SIG-M5 (cell line): ENCODE results near the gene PCDHB10.
"Not testable (repeated sequence)": the region's sequence is repeated elsewhere in the genome, so short reads cannot be mapped to it uniquely, and the experiment has no call there.

Experiments used
- DNase-seq: peaks from one replicate; lab custom pipeline; 2025; lab: John Stamatoyannopoulos, UW

PCDHB10 gene

DNA sequence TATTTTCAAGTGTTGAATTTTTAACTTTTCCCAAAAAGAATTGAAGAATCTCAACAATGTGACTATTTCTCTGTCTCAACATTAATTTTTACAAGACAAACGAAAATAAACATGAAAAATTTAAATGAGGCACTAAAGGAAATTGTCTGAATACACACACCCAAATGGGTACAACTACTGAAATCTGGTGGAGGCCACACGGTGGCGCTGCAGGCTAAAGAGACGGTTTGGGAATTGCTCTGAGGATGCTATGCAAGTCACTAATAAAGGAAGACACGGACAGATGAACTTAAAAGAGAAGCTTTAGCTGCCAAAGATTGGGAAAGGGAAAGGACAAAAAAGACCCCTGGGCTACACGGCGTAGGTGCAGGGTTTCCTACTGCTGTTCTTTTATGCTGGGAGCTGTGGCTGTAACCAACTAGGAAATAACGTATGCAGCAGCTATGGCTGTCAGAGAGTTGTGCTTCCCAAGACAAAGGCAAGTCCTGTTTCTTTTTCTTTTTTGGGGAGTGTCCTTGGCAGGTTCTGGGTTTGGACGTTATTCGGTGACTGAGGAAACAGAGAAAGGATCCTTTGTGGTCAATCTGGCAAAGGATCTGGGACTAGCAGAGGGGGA, at the start of gene PCDHB10:
TSS of gene PCDHB10 (plus strand) at position 244 of the 616 bp plus-strand sequence. CDS start at position 444, 200 bp downstream.
- no peak for DNase-seq

DNA sequence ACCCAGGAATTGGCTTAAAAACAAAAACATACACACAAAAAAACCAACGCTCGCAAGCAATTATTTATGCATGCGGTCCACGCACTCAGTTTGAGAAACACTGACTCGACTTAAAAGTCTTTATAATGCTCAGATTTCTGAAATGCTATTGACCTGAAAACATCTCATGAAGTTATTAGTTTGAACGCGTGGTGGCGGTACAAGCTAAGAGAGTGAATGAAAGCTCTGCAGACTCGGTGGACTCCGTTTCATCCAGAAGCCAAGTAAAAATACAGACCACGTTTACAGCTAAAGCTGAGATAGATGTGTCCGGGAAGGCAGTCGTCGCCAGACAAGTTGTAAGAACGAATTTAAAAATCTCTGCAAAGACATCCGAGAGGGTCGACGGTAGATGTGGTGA, 42.3 kb upstream of the PCDHB10 start, which contains the start of gene PCDHB6:
TSS of gene PCDHB6 (plus strand) at position 246 of the 400 bp plus-strand sequence. CDS start 201 bp downstream, outside the sequence.
- DNase-seq: no peak

DNA sequence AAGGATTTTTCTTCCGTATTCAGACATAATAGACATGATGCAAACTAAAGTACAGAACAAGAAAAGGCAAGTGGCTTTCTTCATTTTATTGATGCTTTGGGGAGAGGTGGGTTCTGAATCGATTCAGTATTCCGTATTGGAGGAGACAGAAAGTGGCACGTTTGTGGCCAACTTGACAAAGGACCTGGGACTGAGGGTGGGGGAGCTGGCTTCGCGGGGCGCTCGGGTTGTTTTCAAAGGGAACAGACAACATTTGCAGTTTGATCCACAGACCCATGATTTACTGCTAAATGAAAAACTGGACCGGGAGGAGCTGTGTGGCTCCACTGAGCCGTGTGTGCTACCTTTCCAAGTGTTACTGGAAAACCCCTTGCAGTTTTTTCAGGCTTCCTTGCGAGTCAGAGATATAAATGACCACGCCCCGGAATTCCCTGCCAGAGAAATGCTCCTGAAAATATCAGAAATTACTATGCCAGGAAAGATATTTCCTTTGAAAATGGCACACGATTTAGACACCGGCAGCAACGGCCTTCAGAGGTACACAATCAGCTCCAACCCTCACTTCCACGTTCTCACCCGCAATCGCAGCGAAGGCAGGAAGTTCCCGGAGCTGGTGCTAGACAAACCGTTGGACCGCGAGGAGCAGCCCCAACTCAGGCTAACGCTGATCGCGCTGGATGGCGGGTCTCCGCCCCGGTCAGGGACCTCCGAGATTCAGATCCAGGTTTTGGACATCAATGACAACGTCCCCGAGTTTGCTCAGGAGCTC, 41.7 kb upstream of the PCDHB10 start:
- no peak for DNase-seq

DNA sequence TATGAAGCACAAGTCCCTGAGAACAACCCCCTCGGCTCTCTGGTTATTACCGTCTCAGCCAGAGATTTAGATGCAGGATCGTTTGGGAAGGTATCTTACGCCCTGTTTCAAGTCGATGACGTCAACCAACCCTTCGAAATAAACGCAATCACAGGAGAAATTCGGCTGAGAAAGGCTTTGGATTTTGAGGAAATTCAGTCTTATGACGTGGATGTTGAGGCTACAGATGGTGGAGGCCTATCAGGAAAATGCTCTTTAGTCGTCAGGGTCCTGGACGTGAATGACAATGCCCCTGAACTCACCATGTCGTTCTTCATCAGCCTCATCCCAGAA, 41.2 kb upstream of the PCDHB10 start:
- DNase-seq: no peak

DNA sequence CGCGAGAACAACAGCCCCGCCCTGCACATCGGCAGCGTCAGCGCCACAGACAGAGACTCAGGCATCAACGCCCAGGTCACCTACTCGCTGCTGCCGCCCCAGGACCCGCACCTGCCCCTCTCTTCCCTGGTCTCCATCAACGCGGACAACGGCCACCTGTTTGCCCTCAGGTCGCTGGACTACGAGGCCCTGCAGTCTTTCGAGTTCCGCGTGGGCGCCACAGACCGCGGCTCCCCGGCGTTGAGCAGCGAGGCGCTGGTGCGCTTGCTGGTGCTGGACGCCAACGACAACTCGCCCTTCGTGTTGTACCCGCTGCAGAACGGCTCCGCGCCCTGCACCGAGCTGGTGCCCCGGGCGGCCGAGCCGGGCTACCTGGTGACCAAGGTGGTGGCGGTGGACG, 40.5 kb upstream of the PCDHB10 start:
- not testable (repeated sequence) for DNase-seq

DNA sequence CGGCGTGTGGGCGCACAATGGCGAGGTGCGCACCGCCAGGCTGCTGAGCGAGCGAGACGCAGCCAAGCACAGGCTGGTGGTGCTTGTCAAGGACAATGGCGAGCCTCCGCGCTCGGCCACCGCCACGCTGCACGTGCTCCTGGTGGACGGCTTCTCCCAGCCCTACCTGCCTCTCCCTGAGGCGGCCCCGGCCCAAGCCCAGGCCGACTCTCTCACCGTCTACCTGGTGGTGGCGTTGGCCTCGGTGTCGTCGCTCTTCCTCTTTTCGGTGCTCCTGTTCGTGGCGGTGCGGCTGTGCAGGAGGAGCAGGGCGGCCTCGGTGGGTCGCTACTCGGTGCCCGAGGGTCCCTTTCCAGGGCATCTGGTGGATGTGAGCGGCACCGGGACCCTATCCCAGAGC, 40.1 kb upstream of the PCDHB10 start:
- DNase-seq: not testable (repeated sequence)

DNA sequence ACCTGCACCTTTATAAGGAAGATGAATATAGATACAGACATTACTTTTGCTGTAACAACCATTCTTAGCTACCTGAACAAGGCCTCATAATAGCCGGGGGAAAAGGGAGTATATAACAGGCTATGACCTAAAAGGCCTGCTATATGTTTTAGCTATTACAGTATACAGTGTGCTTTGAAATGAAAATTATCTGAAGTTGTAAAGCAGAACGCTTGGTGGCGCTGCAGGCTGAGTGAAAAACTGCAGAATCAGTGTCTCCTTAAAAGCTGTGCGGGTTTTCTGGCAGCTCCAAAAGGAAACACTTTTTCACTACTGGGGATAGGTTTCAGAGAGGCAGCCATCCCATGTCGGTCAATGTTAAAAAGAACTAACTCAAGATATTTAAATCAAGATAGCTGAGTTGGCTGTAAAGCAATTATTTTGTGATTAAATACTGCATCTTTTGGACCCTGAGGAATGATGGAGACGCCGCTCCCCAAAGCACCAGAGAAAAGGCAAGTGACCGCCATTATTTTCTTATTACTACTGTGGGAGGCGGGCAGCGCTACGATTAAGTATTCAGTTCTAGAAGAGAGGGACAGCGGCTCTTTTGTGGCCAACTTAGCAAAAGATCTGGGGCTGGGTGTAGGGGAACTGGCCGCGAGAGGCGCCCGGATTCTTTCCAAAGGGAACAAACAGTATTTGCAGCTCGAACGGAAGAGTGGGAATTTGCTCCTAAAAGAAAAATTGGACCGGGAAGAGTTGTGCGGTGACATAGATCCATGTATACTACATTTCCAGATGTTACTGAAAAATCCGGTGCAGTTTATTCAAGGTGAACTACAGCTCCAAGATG, 36.4 kb upstream of the PCDHB10 start:
- no peak for DNase-seq

DNA sequence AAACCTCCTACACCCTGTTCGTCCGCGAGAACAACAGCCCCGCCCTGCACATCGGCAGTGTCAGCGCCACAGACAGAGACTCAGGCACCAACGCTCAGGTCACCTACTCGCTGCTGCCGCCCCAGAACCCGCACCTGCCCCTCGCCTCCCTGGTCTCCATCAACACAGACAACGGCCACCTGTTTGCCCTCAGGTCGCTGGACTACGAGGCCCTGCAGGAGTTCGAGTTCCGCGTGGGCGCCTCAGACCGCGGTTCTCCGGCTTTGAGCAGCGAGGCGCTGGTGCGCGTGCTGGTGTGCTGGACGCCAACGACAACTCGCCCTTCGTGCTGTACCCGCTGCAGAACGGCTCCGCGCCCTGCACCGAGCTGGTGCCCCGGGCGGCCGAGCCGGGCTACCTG, 34.8 kb upstream of the PCDHB10 start:
- not testable (repeated sequence) for DNase-seq

DNA sequence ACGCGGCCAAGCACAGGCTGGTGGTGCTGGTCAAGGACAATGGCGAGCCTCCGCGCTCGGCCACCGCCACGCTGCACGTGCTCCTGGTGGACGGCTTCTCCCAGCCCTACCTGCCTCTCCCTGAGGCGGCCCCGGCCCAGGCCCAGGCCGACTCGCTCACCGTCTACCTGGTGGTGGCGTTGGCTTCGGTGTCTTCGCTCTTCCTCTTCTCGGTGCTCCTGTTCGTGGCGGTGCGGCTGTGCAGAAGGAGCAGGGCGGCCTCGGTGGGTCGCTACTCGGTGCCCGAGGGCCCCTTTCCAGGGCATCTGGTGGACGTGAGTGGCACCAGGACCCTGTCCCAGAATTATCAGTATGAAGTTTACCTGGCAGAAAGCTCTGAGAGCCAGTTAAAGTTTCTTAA, 34.3 kb upstream of the PCDHB10 start:
- DNase-seq: not testable (repeated sequence)

DNA sequence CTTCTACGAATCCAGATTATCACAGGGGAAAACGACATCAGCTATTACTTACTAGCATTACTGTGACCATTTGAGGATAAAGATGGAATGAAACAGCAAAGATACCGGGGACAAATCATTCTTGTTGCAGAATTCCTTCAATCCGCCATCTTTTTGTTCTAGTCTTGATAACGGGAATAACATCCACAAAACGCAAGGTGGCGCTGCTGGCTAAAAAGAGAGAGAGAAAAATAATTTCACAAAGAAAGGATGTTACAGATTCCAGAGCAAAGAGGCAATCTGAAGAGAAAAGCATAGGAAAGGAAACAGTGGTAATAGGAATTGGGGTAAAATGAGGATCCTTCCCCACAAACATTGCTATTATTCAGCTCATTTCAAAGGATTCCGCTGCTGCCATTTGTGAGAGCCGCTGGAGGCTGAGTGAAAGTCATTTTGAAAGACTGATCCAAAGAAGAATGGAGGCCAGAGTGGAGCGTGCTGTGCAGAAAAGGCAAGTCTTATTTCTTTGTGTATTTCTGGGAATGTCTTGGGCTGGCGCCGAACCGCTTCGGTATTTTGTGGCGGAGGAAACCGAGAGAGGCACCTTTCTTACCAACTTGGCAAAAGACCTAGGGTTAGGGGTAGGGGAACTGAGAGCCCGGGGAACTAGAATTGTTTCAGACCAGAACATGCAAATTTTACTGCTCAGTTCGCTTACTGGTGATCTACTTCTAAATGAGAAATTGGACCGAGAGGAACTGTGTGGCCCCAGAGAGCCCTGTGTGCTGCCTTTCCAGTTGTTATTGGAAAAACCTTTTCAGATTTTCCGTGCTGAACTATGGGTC, 19.6 kb upstream of the PCDHB10 start, which contains the start of gene PCDHB7:
TSS of gene PCDHB7 (plus strand) at position 264 of the 824 bp plus-strand sequence. CDS start at position 456, 192 bp downstream.
- DNase-seq: no peak

DNA sequence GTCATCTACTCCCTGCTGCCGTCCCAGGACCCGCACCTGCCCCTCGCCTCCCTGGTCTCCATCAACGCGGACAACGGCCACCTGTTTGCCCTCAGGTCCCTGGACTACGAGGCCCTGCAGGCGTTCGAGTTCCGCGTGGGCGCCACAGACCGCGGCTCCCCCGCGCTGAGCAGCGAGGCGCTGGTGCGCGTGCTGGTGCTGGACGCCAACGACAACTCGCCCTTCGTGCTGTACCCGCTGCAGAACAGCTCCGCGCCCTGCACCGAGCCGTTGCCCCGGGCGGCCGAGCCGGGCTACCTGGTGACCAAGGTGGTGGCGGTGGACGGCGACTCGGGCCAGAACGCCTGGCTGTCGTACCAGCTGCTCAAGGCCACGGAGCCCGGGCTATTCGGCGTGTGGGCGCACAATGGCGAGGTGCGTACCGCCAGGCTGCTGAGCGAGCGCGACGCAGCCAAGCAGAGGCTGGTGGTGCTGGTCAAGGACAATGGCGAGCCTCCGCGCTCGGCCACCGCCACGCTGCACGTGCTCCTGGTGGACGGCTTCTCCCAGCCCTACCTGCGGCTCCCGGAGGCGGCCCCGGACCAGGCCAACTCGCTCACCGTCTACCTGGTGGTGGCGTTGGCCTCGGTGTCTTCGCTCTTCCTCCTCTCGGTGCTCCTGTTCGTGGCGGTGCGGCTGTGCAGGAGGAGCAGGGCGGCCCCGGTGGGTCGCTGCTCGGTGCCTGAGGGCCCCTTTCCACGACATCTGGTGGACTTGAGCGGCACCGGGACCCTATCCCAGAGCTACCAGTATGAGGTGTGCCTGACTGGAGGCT, 17.7 kb upstream of the PCDHB10 start:
- DNase-seq: not testable (repeated sequence)

DNA sequence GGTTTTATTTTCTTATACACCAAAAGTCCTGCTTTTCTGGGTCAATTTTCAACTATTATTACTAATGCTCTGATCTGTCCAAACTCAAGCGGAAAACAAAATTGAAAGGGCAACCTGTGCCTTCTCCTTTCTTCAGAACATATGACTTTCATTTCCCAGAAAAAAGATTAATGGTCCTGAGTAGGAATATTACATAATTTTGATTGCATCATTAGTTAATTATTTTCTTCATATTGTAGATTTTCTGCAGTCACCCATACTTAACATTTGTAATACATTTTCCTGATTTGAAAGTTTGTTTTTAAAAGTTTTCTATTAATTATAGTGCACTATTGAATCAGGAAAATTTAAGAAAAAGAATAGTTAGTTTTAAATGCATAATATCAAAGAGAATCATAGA, 16.2 kb upstream of the PCDHB10 start:
- DNase-seq: no peak

DNA sequence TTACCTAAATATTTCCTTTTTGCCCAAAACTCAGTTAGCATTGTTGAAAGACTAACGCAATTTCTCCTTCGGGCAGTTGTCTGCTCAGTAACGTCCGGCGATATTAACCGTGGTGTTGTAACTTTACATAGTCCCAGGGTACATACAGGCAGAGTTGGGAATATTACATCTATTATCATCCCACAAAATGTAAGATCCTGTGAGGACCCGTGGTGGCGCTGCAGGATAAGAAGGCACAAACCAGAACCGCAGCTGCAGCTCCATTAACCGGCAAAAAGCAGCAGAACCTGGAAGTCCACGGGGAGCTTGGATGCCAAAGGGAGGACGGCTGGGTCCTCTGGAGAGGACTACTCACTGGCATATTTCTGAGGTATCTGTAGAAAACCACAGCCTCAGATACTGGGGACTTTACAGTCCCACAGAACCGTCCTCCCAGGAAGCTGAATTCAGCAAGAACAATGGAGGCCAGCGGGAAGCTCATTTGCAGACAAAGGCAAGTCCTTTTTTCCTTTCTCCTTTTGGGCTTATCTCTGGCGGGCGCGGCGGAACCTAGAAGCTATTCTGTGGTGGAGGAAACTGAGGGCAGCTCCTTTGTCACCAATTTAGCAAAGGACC, 14.5 kb upstream of the PCDHB10 start, which contains the start of gene PCDHB8:
TSS of gene PCDHB8 (plus strand) at position 214 of the 615 bp plus-strand sequence. CDS start at position 459, 245 bp downstream.
- DNase-seq: not testable (repeated sequence)

DNA sequence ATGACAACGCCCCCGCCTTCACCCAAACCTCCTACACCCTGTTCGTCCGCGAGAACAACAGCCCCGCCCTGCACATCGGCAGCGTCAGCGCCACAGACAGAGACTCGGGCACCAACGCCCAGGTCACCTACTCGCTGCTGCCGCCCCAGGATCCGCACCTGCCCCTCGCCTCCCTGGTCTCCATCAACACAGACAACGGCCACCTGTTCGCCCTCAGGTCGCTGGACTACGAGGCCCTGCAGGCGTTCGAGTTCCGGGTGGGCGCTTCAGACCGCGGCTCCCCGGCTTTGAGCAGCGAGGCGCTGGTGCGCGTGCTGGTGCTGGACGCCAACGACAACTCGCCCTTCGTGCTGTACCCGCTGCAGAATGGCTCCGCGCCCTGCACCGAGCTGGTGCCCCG, 12.8 kb upstream of the PCDHB10 start:
- not testable (repeated sequence) for DNase-seq

DNA sequence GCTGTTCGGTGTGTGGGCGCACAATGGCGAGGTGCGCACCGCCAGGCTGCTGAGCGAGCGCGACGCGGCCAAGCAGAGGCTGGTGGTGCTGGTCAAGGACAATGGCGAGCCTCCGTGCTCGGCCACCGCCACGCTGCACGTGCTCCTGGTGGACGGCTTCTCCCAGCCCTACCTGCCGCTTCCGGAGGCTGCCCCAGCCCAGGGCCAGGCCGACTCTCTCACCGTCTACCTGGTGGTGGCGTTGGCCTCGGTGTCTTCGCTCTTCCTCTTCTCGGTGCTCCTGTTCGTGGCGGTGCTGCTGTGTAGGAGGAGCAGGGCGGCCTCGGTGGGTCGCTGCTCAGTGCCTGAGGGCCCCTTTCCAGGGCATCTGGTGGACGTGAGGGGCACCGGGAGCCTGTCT, 12.3 kb upstream of the PCDHB10 start:
- not testable (repeated sequence) for DNase-seq

DNA sequence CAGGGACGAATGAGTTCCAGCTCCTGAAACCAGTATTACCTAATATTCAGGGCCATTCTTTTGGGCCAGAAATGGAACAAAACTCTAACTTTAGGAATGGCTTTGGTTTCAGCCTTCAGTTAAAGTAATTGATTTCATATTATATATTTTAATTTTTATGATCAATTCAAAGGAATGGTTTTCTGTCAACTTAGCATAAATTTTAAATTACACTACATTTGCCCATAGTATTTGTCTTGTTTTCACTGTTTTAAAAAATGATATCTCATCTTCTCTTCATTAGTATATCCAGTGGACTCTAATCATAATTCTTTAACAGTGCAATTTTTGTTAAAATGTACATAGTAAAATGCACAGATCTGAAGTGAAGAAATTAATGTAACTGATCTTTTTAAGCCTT, 11.8 kb upstream of the PCDHB10 start:
- DNase-seq: no peak

DNA sequence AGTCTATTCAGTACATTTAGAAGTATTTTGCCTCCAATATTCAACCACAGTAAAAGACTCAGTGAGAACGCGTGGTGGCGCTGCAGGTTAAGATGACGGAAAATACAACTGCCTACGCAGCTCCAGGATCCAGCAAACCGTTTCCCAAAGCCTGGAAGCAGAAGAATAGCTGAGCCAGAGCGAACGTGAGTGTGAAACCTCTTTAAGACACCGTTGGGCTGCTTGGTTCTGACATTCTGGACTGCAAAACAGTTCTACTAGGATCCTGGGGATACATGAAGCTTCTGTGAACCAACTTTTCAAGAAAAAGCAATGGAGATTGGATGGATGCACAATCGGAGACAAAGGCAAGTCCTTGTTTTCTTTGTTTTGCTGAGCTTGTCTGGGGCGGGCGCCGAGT, 9.9 kb upstream of the PCDHB10 start, which contains the start of gene PCDHB16:
TSS of gene PCDHB16 (plus strand) at position 140 of the 400 bp plus-strand sequence. CDS start at position 313, 173 bp downstream.
- no peak for DNase-seq

DNA sequence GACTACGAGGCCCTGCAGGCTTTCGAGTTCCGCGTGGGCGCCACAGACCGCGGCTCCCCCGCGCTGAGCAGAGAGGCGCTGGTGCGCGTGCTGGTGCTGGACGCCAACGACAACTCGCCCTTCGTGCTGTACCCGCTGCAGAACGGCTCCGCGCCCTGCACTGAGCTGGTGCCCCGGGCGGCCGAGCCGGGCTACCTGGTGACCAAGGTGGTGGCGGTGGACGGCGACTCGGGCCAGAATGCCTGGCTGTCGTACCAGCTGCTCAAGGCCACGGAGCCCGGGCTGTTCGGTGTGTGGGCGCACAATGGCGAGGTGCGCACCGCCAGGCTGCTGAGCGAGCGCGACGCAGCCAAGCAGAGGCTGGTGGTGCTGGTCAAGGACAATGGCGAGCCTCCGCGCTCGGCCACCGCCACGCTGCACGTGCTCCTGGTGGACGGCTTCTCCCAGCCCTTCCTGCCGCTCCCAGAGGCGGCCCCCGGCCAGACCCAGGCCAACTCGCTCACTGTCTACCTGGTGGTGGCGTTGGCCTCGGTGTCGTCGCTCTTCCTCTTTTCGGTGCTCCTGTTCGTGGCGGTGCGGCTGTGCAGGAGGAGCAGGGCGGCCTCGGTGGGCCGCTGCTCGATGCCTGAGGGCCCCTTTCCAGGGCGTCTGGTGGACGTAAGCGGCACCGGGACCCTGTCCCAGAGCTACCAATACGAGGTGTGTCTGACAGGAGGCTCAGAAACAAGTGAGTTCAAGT, 7.9 kb upstream of the PCDHB10 start:
- not testable (repeated sequence) for DNase-seq

DNA sequence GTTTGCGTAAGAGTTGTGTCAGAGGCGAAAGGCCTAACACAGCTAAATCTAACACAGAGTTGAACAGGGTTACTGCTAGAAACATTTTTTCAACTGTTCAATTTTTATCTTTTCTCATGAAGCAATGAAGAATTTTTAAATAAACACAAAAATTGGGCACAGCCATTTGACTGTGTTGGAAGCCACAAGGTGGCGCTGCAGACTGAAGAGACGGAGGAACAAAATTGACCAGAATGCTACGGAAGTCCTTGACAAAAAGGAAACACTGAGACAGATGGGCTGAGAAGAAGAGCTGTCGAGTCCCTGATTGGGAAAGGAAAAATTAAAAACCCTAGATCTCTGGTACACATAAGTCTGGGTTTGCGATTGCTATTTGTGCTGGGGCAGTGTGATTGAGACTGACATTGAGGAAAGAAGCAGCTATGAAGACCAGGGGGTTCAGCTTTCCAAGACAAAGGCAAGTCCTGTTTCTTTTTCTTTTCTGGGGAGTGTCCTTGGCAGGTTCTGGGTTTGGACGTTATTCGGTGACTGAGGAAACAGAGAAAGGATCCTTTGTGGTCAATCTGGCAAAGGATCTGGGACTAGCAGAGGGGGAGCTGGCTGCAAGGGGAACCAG, 5.1 kb upstream of the PCDHB10 start, which contains the start of gene PCDHB9:
TSS of gene PCDHB9 (plus strand) at position 265 of the 616 bp plus-strand sequence. CDS start at position 423, 158 bp downstream.
- DNase-seq: no peak
